Nephron (organoid): ENCODE results near the gene KCNQ1.

Experiments used
- H3K27ac Mint-ChIP-seq, 3 experiments: 2 replicates each; pipeline ENCODE4 v1.8.0; 2020; ENCODE audit warnings: mixed read lengths in 3 of 3, mild to moderate bottlenecking in 2 of 3, moderate library complexity in 1 of 3
- H3K27me3 Mint-ChIP-seq: 2 replicates; pipeline ENCODE4 v1.8.0; 2021; ENCODE audit warnings: low read depth, mild to moderate bottlenecking, moderate library complexity, mixed read lengths
- H3K36me3 Mint-ChIP-seq: 2 replicates; pipeline ENCODE4 v1.8.0; 2020; ENCODE audit warnings: low read depth, mixed read lengths
- H3K4me1 Mint-ChIP-seq: 2 replicates; pipeline ENCODE4 v1.8.0; 2020; ENCODE audit warnings: mixed read lengths
- H3K4me3 Mint-ChIP-seq, 3 experiments: 2 replicates each; pipeline ENCODE4 v1.8.0; 2020; ENCODE audit warnings: mild to moderate bottlenecking in 3 of 3, mixed read lengths in 3 of 3, moderate library complexity in 2 of 3
- H3K9me3 Mint-ChIP-seq: 2 replicates; pipeline ENCODE4 v1.8.0; 2020; ENCODE audit warnings: mixed read lengths
- TF ChIP-seq, protein P1 (sequence below), 3 experiments: fragments of 200-600 bp; sonication (generic); IDR thresholded peaks; one replicate each; pipeline ENCODE4 v1.5.0; 2021; ENCODE audit warnings: antibody characterized with exemption in 3 of 3; ENCODE audit not compliant: unreplicated experiment in 3 of 3

KCNQ1 gene

DNA sequence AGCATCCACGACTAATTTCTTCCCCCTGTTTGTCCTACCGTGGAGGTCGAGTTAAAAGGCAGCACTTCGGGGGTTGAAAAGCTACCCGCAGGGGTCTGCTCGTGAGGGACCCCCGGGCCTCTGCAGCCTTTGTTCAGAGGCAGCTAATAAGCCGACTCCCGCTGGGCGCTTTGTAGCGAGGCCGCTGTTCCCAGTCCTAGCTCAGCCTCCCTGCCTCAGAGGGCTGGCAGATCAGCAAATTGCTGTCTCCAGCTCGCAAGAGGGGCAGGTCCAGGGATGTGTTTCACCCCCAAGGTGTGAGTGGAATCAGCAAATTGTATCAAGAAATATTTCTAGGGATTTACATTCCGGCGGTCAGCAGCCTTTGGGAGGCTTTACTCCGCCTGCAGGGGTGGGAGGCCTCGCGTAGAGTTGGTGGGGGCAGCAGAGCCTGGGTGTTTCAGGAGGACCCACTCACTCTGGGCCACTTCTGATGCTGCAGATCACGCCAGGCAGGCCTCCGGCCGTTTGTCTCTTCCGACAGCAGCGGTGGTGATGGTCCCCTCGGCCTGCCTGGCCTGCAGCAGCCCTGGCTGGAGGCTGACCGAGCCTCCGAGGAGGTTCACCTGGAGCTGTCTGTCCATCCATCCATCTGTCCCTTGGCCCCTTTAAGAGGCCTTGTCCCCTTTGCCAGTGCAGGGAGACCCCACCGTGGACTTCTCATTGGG, 276.6 kb downstream of the KCNQ1 start:
- peaks cover 81% of the 10 kb centered on the region for H3K4me1 Mint-ChIP-seq
- H3K36me3 Mint-ChIP-seq: no peaks in the 10 kb centered on the region
- no peaks in the 10 kb centered on the region for H3K27me3 Mint-ChIP-seq
- H3K4me3 Mint-ChIP-seq: no peak overlapping the region
- H3K9me3 Mint-ChIP-seq: no peaks in the 10 kb centered on the region
- TF ChIP-seq, protein P1, sequence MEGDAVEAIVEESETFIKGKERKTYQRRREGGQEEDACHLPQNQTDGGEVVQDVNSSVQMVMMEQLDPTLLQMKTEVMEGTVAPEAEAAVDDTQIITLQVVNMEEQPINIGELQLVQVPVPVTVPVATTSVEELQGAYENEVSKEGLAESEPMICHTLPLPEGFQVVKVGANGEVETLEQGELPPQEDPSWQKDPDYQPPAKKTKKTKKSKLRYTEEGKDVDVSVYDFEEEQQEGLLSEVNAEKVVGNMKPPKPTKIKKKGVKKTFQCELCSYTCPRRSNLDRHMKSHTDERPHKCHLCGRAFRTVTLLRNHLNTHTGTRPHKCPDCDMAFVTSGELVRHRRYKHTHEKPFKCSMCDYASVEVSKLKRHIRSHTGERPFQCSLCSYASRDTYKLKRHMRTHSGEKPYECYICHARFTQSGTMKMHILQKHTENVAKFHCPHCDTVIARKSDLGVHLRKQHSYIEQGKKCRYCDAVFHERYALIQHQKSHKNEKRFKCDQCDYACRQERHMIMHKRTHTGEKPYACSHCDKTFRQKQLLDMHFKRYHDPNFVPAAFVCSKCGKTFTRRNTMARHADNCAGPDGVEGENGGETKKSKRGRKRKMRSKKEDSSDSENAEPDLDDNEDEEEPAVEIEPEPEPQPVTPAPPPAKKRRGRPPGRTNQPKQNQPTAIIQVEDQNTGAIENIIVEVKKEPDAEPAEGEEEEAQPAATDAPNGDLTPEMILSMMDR (IDR thresholded peaks at IDR 0.05; ENCODE audit: unreplicated experiment in 3 of 3): no peak
- H3K27ac Mint-ChIP-seq: peak overlapping the region in 2 of 3 experiments; percentile 33 to 60

DNA sequence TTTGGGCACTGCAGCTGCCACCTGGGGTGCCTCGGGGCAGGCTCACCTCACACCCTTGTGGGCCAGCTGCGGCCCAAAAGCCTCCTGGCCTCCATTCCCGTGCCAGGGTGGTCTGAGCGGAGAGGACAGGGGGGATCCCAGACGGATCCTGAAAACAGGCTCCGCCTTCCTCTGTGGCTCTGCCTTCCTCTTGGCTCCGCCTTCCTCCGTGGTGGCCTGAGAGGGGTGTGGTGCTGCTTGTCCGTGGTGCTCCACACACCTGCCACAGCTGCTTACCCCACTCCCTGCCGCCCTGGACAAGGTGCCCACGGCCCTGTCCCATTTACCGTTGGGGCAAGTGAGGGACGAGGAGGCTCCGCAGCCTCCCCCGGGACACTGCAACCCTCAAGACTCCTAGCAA, 278.1 kb downstream of the KCNQ1 start:
- Mint-ChIP-seq H3K27ac (no peak overlapping the region), H3K9me3 (no peaks in the 10 kb centered on the region), H3K27me3 (no peaks in the 10 kb centered on the region), H3K4me1 (peaks cover 85% of the 10 kb centered on the region), H3K4me3 (no peak overlapping the region), H3K36me3 (no peaks in the 10 kb centered on the region)
- TF ChIP-seq, protein P1 (IDR thresholded peaks at IDR 0.05; ENCODE audit: unreplicated experiment in 3 of 3): no peak

DNA sequence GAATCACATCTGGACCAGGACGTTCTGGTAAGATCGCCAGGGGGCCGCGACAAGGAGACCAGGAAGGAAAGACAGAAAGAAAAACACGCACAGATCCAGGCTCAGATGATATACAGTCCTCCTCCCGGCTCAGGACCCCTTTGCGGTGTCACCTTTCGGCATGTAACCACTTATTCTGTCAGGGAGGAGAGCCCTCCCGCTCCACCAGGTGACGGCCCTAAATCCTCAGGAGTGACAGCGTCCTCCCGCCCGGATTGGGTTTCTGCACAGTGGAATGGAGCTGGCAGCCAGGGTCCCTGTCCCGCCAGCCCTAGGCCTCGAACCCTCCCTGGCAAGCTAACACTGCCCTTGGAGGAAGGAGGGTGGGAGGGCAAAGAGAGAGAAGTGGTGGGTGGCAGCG, 279.3 kb downstream of the KCNQ1 start:
- no peaks in the 10 kb centered on the region for H3K27me3 Mint-ChIP-seq
- peak overlapping the region; percentile 29 to 59 (median 38) for H3K4me3 Mint-ChIP-seq
- H3K4me1 Mint-ChIP-seq: peaks cover 83% of the 10 kb centered on the region
- no peaks in the 10 kb centered on the region for H3K36me3 Mint-ChIP-seq
- H3K27ac Mint-ChIP-seq: peak overlapping the region; percentile 98 to 99 (median 99)
- no peaks in the 10 kb centered on the region for H3K9me3 Mint-ChIP-seq
- TF ChIP-seq, protein P1 (IDR thresholded peaks at IDR 0.05; ENCODE audit: unreplicated experiment in 3 of 3): no peak

DNA sequence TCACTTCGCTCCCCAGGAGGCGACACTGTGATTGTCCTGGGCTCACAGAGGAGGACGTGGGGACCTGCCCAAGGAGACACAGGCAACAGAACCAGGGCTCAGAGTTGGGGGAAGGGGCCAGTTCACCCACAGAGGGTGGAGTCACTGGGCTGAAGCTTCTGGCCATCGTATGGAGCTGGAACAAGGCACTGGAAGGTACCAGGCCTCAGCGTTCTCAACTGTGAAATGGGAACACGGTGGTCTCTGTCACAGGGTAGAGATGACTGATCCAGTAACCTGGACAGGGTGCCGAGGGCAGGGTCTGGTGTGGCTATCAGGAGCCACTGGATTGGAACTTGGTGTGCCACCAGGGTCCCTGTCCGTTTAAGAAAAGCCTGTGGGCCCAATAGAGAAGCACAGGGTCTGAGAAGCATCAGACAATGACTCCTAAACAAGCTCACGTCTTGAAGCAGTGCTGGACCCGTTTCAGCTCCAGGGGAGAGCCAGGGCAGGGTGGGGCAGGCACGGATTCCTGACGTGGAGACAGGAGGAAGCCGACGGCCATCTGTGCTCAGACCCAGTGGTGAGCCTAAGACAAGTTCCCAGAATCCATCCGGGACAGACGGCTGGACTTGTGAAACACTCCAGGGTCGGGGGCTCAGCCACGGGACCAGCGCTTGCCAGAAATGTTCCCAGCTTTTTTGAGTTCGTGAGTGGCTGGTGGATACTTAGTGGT, 280.0 kb downstream of the KCNQ1 start:
- H3K36me3 Mint-ChIP-seq: no peaks in the 10 kb centered on the region
- no peaks in the 10 kb centered on the region for H3K9me3 Mint-ChIP-seq
- peak overlapping the region; percentile 98 to 99 (median 99) for H3K27ac Mint-ChIP-seq
- no peaks in the 10 kb centered on the region for H3K27me3 Mint-ChIP-seq
- TF ChIP-seq, protein P1 (IDR thresholded peaks at IDR 0.05; ENCODE audit: unreplicated experiment in 3 of 3): no peak
- H3K4me3 Mint-ChIP-seq: peak overlapping the region in 1 of 3 experiments; percentile 51
- peaks cover 83% of the 10 kb centered on the region for H3K4me1 Mint-ChIP-seq

- Mint-ChIP-seq H3K27me3 (peaks cover 7% of the 10 kb centered on the region), H3K4me1 (peaks cover 87% of the 10 kb centered on the region), H3K36me3 (no peaks in the 10 kb centered on the region), H3K4me3 (peak overlapping the region; percentile 45 to 65 (median 58)), H3K27ac (peak overlapping the region; percentile 98 to 99 (median 99)), H3K9me3 (no peaks in the 10 kb centered on the region)
- TF ChIP-seq, protein P1 (IDR thresholded peaks at IDR 0.05; ENCODE audit: unreplicated experiment in 3 of 3): no peak
Measured at GRCh38 chr11:2725368-2726300, 280.8 kb downstream of the KCNQ1 start.
